HuH-7 (cell line): ENCODE data around the gene TBCD.
A peak's percentile ranks its signal among the peaks of the same experiment; 100 is the strongest.
"Not testable (repeated sequence)": the region's sequence is repeated elsewhere in the genome, so short reads cannot be mapped to it uniquely, and the experiment has no call there.

Source experiments
- DNase-seq: peaks from one replicate; pipeline ENCODE4 v3.0.0; 2011; ENCODE audit warnings: low spot score

Gene TBCD

DNA sequence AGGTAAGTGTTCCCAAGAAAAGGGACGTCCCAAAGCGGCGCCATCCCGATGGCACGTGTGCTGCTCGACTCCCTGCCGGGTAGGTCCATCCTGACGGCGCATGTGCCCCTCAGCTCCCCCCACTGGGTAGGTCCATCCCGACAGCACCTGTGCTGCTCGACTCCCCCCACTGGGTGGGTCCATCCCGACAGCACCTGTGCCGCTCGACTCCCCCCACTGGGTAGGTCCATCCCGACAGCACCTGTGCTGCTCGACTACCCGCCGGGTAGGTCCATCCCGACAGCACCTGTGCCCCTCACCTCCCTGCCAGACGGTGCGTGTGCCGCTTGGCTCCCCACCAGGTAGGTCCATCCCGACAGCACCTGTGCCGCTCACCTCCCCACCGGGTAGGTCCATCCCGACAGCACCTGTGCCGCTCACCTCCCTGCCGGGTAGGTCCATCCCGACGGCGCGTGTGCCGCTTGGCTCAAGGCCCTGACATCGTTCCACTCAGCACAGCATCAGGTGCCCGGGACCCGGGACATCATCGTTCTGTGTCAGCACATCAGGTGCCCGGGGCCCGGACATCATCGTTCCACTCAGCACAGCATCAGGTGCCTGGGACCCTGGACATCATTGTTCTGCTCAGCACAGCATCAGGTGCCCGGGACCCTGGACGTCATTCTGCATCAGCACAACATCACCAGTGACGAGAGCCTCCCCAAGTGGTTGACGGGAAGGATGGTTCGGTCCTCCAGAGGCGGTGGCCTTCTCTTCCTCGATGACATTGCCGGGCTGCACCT lies 22.2 kb upstream of the TBCD start:
- DNase-seq: no peak

DNA sequence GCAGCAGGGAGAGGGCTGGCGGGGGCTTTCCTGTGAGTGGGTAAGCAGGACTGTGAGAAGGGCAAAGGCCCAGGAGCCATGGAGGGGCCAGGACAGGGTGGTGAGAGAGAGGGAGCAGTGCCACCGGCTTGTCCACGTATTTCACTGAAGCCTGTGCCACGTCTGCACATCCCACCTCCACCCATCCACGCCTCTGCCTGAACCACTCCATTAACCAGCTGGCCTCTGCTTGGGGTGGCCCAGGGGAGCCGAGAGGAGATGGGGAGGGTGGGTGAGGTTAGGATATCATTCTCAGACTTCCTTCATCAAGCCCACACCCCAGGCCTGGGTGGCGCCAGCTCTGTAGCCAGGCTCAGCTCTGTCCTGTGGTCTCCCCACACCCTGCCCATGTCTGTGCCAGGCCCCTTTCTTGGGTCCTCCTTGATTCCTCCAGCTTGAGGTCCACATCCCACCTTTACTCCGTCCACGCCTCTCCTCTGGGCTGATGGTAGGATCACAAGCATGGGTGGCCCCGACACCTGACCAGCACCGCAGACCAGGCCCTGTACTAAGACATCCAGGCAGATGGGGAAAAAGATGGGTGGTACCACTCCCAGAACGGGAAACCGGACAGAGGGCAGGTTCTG lies 19.6 kb upstream of the TBCD start:
- no peak for DNase-seq

DNA sequence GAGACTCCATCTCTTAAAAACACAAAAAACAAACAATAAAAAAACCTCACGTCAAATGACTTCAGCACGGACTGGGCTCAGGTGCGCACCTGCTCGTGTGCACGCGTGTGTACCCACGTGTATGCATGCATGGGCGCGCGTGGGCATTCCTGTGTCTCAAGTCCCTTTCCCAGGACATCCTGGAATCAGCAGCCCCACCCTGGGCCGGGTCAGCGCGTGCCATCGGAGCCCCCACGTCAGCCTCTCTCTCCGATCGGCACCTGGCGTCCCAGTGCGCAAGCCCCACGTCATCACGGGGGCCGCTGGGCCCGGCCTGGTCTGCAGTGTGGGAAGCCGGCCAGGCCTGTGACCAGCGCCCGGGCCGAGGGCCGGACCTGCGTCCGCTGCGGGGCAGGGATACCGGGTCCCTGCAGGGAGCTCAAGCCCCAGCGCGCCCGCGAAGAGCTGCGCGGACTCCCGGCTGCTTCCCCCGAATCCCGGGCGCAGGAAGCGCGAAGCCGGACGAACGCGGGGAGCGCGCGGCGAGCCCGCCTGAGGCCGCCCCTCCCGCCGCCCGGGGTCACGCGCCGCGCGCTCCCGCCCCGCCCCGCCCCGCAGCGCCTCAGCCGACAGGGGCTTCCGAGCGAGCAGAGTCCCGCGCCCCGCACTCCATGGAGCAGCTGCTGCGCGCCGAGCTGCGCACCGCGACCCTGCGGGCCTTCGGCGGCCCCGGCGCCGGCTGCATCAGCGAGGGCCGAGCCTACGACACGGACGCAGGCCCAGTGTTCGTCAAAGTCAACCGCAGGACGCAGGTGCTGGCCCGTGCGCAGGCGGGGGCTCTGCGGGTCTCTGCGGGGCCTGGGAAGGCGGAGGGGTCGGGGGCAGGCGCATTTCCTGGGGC lies 16.6 kb upstream of the TBCD start, which contains the start of gene FN3K:
Gene FN3K, plus strand, starts transcription at position 629 of the 880 bp plus-strand sequence. Its CDS starts 22 bp downstream, at position 651.
- peak; percentile 80 for DNase-seq

DNA sequence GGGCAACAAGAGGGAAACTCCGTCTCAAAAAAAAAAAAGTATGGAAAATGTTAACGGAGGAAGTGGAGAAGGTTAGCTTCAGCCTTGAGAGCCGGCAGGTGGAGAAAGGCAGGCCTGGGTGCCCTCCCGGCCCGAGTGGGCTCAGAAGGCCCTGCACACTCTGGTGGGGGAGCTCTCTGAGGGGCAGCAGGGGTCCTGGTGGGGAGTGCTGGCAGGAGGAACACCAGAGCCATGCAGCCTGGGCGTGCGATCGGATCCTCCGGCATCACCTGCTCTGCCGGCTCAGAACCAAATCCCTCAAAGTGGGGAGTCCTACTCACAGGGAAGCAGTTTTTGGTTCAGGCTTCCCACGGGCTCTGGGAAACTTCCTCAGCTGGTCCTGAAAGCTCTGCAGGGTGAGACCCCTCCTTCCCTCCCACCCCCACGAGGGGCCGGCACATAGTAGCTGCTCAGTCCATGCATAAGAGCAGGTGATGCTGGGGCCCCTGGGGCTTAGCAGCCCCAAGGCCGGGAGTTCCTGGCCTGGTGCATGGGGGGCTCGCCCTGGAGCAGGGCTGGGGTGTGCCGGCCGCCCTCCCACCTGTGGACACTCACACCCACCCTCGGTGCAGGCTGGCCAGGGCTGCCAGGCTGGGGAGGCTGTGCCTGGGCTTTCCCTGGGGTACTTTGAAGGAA lies 15.2 kb upstream of the TBCD start:
- no peak for DNase-seq

DNA sequence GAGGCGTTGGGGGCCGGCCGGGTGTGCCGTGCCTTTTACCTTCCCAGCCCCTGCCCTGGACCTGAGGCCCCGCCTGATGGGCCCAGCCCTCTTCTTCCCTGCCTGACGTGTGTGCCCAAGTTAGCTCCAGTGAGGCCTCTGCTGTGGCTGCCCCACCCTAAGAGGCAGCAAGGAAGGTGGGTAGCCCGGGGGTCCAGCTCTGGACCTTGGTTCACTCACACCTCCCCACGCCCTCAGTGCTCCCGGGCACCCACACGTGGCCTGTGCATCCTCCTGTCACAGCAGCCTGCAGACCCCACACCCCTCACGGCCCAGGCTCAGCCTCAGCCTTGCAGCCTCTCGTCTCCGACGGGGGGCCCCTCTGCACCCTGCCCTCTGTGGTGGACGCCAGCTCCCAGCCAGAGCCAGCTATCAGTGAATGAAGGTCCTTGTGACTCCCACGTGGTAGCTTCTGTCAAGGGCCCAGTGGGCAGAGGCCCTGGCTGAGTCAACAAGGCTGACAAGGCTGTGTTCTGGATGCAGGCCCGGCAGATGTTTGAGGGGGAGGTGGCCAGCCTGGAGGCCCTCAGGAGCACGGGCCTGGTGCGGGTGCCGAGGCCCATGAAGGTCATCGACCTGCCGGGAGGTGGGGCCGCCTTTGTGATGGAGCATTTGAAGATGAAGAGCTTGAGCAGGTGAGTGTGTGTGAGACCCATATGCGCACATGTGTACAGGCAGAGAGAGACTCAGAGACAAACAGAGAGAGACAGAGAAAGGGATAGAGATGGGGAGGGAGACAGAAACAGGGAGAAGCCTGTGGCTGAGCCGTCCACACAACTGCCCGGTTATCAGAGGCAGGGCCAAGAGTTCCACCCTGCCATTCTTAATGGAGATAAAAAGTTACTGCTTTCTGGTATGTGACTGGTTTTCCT lies 13.6 kb upstream of the TBCD start:
- no peak for DNase-seq

DNA sequence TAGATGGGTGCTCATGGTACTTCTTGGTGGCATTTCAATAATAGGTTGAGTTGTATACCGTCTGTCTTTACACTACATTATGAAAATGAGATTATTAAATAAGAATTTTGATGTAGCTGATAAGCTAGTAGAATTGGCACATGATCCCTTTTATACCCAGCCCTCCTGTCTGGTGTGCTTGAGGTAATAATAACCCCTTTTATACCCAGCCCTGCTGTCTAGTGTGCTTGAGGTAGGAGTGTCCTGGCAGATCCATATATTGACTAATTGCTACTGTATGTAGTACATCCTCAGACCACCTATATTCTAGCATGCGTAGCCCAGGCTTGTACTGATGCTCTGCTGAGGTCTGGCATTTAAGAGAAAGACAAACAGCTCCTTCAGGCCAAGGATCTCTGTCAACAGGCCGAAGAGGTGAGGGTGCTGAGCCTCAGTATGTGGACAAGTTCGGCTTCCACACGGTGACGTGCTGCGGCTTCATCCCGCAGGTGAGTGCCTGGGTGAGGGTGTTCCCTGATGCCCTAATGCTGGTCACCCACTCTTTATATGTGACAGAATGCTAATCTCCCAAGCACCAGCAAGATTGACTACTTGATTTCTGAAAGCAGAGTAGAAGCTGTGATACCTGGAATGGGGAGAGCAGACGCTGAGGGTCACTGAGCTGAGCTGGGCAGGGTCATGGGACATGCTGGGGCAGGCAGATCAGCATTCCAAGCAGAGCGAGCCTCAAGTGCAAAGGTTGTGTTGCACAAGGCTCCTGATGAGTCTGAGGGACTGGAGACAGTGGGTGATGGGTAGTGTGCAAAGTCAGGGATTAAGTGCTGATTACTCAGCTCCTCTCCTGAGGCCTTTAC lies 10.7 kb upstream of the TBCD start:
- DNase-seq: no peak

DNA sequence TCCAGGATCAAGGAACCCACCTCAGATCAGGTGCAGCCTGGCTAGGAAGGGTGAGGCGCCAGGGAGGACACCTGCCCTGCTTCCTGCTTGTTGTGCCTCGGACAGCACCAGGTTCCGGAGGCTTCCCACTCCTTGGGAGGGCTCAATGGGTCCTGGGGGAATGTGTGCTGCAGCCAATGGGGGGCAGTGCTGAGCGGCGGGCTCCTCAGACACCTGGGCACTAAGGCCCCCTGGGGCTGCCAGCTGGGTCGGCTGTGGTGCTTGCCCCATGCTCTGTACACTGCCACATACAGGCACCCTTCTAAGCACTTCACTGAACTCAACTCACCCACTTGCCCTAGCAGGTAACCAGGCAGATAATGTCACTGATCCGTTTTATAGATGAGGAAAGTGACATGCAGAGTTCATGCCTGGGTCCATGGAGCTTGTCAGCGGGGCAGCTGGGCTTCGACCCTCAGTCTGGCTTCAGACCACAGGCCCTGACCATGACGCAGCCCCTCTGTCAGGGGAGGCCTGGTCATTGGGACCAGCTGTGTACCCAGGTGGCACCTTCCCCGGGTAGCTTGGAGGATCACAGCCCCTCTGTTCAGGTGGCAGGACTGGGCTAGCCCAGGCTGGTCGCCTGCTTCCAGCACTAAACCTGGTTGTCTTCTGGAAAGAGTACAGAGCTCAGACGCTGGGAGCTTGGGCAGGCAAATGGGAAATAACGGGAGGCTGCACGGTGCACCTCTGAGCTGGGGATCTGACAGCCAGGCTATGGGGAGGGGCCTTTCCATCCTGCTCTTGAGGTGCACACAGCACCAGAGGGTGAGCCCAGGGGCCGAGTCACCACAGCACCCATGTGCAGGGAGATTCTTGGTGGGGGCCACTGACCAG lies 8.3 kb upstream of the TBCD start:
- no peak for DNase-seq

DNA sequence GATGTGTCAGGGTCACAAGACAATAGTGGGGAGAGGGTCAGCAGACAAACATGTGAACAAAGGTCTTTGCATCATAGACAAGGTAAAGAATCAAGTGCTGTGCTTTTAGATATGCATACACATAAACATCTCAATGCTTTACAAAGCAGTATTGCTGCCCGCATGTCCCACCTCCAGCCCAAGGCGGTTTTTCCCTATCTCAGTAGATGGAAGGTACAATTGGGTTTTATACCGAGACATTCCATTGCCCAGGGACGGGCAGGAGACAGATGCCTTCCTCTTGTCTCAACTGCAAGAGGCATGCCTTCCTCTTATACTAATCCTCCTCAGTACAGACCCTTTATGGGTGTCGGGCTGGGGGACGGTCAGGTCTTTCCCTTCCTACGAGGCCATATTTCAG lies 7.1 kb upstream of the TBCD start:
- not testable (repeated sequence) for DNase-seq

DNA sequence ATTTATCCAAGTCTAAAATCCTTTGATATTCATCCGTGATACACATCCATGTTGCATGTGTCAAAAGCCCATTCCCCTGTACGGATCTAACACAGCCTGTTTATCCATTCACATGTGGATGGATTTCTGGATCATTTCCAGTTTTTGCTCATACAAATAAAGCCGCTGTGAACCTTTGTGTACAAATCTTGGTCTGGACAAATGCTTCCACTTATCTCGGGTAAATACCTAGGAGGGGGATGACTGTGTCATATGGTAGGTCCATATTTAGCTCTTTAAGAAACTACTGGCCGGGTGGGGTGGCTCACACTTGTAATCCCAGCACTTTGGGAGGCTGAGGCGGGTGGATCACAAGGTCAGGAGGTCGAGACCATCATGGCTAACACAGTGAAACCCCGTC lies 6.3 kb upstream of the TBCD start:
- no peak for DNase-seq

DNA sequence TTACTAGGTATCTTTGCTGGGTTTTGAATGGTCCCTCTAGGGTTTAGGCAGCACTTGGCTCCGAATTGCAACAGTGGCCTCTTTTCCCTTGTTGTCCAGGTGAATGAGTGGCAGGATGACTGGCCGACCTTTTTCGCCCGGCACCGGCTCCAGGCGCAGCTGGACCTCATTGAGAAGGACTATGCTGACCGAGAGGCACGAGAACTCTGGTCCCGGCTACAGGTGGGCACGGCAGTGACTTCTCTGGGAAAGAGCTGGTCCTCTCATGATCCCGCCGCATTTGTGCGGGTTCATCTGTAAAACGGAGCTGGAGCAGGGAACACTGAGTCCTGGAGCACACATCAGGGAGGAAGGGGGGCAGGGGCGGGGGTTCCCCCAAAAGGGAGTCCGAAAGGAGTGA lies 3.1 kb upstream of the TBCD start:
- no peak for DNase-seq

DNA sequence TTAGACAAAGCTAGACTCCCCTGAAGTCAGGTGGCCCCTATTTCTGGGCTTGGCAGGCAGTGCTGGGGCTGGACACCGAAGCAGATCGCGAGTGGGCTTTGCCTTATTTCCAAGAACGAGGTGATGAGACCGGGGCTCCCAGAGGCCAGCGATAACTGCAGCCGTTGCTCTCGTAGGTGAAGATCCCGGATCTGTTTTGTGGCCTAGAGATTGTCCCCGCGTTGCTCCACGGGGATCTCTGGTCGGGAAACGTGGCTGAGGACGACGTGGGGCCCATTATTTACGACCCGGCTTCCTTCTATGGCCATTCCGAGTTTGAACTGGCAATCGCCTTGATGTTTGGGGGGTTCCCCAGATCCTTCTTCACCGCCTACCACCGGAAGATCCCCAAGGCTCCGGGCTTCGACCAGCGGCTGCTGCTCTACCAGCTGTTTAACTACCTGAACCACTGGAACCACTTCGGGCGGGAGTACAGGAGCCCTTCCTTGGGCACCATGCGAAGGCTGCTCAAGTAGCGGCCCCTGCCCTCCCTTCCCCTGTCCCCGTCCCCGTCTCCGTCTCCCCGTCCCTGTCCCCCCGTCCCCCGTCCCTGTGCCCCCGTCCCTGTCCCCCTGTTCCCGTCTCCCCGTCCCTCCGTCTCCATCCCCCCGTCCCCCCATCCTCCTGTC lies 1.5 kb upstream of the TBCD start:
- DNase-seq: no peak

DNA sequence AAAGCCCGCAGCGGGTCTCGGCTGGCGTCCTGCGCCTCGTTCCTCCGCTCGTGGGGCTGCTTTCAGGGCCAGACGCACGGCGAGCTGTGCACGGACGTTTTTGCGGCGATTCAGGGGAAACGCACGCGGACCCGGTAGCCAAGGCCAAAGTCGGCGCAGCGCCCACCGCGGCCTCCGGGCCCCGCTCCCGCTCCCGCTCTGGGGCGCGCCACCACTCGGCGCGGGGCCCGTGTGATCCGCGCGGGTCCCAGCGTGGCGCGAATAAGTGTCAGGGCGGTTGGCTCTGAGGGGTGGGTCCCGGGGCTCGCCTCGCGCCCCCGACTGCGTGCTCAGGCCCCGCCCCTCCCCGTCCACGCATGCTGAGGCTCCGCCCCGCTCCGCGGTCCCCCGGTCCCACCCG lies 694 bp upstream of the TBCD start:
- DNase-seq: no peak

DNA sequence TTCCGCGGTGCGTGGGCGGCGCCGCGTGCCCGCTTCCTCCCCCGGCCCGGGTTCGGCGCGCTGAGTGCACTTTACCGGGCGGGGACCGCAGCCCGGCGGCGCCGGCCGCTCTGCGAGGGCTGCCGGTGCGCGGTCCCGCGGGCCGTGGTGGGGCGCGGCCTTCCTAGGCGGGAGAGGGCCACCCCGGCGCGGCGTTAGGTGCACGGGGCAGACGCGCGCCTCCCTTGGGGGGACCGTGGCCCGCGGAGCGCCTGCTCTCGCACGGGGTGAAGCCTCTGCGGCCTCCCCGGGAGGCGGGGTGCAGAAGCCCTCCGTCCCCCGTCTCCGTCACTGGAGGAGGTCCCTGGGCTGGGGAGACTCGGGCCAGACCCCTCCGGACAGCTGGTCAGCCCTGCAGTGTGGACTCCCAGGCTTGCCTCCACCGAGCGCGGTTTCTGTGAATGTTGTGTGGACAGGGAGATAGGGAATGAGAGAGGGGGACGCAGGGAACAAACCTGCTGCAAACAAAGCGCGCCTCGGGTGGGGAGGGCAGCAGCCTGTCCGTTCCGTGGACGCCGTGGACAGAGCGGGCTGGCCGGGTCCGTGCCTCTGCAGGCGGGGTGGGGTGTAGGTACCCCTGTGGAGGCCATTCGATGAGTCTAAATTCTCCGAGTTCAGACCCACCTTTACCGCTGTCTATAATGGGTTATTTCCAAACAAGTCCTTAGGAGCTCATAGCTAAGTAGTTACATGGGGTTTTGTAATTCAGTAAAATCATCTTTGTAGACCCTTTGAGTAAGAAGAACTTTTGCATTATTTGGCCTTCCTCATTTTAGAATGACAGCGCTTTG lies 721 bp downstream of the TBCD start:
- peak; percentile 55 for DNase-seq

DNA sequence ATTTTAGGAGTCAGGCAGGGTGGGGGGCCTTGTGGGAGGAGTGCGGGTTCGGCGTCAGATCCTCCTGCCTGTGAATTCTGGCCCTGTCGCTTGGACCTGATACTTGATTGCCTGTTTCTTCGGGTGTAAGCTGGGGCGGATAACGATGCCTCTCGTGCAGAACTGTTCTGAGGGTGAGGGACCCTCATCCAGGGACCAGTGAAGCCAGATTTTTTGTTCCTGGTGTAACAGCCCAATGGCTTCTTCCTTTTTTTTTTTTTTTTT lies 1.3 kb downstream of the TBCD start:
- DNase-seq: no peak

DNA sequence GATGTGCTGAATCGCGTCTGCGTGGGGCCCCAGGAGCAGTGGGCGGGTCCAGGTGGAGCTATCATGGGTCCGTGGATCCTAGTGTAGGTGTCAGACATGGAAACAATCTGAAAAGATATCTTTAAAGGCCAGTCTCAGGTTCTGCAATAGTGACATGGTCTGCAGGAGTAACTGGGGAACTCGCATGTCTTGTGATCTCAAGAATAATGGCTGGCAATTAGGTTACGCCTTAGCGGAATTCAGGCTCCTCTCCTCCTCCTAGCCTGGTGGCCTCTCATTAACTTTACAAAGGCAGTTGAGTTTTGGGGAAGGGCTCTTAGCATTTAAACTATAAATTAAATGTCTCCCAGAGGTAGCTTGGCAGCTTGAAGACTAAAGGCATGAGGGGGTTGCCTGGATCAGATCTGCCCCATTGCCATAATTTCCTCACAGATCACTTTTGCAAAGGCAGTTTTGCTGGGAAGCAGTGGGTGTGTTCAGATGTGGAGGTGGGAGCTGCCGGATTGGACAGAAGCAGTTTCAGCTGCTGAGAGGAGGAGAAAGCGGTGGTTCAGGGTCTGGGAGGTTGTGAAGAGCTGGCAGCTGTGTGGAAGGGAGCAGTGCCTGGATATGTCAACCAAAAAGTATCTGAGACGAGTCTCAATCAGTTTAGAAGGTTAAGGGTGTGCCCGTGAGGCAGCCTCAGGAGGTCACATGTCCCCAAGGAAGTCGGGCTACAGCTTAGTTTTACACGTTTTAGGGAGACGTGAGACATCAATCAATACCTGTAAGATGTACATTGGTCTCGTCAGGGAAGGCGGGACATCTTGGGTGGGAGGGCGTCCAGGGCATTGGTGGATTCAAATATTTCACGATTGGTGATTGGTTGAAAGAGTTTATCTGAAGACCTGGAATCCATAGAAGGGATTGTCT lies 2.7 kb downstream of the TBCD start:
- DNase-seq: no peak

DNA sequence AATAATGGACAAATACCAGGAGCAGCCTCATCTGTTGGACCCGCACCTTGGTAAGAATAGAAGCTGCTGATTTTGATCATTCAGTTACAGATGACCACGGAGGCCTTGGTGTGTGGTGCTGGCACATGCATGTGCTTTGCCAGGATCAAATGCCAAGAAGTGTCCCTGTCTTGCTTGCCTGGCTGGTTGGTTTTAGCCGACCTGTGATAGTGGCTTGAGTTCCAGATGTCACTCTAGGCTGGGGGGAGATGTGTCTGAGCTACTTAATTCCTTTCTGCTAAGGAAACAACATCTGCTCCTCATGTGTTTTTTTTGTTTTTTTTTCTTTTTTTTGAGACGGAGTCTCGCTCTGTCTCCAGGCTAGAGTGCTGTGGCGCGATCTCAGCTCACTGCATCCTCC lies 4.3 kb downstream of the TBCD start:
- DNase-seq: no peak

DNA sequence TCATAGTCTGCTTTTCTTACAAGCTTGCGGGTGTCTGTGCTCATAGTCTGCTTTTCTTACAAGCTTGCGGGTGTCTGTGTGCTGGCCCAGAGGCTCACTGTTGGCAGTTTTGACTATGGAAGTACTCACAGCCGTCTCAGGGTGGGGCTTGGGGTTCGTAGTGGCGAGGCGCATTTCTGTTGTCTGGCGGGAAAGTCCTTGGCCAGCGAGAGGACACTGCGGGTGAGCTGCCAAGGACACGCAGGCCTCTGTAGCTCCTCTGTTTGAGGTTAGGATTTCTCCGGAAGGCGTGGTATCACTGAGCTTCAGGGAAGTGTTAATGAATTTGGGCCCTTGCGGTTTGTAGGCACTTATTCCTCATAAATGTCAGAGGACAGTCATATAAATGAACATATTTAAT lies 13.5 kb downstream of the TBCD start:
- no peak for DNase-seq
